GM12864 (cell line): ENCODE results near the gene KIAA0825.

Source experiments
- DNase-seq: peaks from one replicate; pipeline ENCODE4 v3.0.0-alpha.2; 2011; ENCODE audit warnings: low read depth
- H3K4me3 ChIP-seq: 2 replicates; pipeline ENCODE4 v1.5.1; 2011; ENCODE audit warnings: mild to moderate bottlenecking, low read depth, low read length, control low read depth
- TF ChIP-seq, protein P1 (sequence below): IDR thresholded peaks from 2 replicates; pipeline ENCODE4 v1.5.1; 2011; ENCODE audit warnings: low read depth, mild to moderate bottlenecking, moderate library complexity, low read length, control low read depth, inconsistent platforms; ENCODE audit errors: missing control alignments

The KIAA0825 gene

DNA sequence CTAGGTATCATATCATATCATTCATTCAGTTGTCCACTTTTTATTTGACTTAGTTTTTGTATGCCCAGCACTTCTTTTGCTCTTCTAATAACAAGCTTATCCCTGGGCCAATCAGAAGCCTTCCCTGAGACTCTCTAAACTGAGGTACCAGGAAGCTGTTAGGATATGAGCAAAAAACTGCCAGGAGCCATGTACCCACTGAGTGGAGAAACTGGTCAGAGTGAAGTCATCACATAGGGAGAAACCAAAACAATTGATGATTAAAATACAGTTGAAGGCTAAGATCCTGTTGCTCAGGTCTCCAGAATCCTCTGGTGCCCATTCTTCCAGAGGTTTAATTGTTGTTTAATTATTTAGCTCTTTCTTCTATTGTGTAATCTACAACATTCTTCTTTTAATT lies 120.2 kb downstream of the KIAA0825 start:
- TF ChIP-seq, protein P1, sequence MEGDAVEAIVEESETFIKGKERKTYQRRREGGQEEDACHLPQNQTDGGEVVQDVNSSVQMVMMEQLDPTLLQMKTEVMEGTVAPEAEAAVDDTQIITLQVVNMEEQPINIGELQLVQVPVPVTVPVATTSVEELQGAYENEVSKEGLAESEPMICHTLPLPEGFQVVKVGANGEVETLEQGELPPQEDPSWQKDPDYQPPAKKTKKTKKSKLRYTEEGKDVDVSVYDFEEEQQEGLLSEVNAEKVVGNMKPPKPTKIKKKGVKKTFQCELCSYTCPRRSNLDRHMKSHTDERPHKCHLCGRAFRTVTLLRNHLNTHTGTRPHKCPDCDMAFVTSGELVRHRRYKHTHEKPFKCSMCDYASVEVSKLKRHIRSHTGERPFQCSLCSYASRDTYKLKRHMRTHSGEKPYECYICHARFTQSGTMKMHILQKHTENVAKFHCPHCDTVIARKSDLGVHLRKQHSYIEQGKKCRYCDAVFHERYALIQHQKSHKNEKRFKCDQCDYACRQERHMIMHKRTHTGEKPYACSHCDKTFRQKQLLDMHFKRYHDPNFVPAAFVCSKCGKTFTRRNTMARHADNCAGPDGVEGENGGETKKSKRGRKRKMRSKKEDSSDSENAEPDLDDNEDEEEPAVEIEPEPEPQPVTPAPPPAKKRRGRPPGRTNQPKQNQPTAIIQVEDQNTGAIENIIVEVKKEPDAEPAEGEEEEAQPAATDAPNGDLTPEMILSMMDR: no peak
- no peak overlapping the region for H3K4me3 ChIP-seq
- no peak for DNase-seq

DNA sequence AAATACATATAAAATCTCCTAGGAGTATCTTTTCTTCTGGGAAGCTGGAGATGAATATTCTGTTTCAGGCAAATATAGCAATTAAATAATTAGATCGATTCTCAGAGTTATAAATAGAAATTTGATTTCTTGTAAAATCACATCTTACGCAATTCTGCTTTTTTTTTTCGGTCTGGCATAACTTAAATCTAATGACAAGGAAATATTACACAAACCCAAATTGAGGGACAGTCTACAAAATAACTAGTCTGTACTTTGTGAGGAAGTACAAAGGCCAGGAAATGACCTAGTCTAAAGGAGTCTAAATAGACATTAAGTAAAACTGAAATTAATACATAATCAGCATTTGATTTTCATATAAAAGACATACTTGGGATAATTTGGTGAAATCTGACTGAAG lies 133.3 kb downstream of the KIAA0825 start:
- H3K4me3 ChIP-seq: no peak overlapping the region
- no peak for DNase-seq
- TF ChIP-seq, protein P1: no peak

DNA sequence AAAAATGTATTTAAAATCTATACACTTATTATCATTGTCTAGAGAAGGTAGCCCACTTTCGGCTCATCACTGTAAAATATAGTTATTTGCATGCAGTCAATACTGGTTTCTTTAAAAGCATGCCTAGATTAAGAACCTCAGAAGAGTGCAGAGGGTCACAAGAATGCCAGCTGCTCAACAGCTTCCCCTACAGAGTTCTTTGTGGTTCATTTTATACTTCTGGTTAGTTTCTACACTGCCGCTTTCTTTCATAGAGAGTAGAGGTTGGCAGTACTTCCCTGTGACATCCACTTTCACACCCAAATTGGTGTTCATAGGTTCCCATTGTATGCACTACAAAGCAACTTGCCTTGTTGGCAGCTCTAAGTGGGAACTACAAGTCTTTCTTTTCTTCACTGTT lies 137.3 kb downstream of the KIAA0825 start:
- TF ChIP-seq, protein P1: no peak
- H3K4me3 ChIP-seq: no peak overlapping the region
- no peak for DNase-seq

DNA sequence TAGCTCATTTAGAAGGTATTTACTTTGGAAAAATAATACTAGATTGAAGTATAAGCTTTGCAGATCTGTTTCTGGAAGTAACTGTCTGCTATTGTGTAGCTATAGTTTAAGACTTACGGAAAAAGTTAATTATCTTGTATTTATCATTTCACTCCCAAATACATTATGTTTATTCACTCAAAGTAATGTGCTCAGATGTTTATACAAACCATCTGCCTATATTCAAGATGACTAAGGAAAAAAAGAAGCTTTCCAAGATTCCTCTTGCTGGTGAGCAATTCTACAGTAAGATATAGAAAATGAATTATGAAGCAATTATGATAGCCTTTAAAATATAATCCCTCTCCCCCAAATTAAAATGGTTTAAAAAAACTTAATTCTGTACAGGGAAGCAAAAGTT lies 137.9 kb downstream of the KIAA0825 start:
- DNase-seq: no peak
- TF ChIP-seq, protein P1: no peak
- H3K4me3 ChIP-seq: no peak overlapping the region

DNA sequence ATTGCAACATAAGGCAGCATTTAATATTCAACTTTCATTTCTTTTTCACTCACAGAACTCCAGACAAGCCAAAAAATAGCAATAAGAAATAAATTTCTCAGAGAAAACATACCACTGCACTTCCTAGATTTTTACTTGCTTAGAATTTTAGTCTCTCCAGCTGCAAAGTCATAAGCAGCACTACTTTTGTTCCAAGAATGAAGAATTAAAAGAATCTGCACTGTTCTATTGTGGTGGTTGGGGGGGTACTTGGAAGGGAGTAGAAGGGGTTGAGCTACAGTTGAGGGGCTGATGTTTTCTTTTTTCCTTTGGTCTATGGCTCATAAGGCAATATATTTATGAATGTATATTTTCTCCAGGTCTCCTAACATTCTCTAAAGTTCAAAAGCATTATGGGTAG lies 144.5 kb downstream of the KIAA0825 start:
- H3K4me3 ChIP-seq: no peak overlapping the region
- TF ChIP-seq, protein P1: no peak
- DNase-seq: no peak

DNA sequence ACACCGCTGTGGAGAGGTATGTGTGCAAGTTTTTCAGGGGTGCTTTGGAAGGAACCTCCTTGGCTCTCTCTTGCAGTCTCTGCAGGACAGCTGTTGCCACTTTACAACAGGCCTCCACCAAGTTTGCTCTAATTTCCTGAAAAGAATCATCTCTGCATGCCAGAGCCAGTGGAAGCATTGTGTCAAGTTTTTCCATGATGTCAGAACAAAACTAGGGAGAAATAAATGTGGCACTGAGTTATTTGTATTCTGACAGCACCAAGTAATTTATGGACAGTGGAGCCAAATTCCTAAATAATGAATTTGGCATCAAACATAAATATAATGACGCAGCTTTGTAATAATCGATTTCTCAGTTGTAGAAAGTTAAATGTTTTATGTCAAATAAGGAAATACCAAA lies 146.9 kb downstream of the KIAA0825 start:
- TF ChIP-seq, protein P1: no peak
- DNase-seq: no peak
- no peak overlapping the region for H3K4me3 ChIP-seq

DNA sequence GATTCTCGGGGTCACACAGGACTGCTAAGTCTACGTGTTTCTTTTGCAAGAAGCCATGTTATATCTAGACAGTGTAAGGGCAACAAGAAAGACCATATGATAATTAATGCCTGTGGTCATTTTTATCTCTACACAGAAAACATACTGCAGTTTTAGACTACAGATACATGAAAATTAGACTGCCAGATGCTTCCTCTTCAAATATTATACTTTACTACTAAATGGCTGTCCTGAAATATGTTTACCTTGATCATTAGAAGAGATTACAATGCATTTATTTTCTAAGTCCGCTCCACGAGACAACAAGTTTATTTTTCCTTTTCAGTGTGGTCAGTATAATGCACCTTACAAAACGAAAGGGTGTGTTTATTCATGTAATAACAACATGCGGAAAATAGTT lies 147.6 kb downstream of the KIAA0825 start:
- no peak for DNase-seq
- no peak overlapping the region for H3K4me3 ChIP-seq
- TF ChIP-seq, protein P1: no peak
